ENCODE measurements around the gene TNXB.
"Not testable (repeated sequence)": the region's sequence is repeated elsewhere in the genome, so short reads cannot be mapped to it uniquely, and the experiment has no call there.

TNXB gene

DNA sequence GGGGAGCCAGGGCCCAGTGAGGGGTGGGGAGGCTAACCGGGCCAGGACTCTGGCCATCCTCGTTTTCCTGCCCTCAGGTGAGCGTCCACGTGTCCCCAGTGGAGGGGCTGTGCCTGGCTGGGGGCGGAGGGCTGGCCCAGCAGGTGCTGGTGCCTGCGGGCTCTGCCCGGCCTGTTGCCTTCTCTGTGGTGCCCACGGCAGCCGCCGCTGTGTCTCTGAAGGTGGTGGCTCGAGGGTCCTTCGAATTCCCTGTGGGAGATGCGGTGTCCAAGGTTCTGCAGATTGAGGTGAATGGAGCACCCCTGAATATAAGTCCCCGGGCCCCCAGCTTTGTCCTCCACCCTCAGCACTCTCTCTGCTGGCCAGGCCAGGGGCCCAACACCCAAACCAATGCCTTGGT, 114.7 kb downstream of the TNXB start:
- not testable (repeated sequence) for DNase-seq
